ENCODE results near the gene RALBP1.

The RALBP1 gene

GRCh38 chr18:9558387-9559064 lies 83.2 kb downstream of the RALBP1 start:
- no peaks in the 10 kb centered on the region for H3K27me3 ChIP-seq (replicated peaks)
- H3K4me3 ChIP-seq (ENCODE audit: low read depth, low read length) = no peak overlapping the region
- in situ Hi-C loops (cut with HindIII; ENCODE audit: low pct_ligation_motif_present, low sequenced_read_pairs) = no loop called here
- no peak for TF ChIP-seq CTCF (IDR thresholded peaks at IDR 0.05; ENCODE audit: low read depth, low read length, missing control alignments)
- H3K36me3 ChIP-seq (replicated peaks) = peaks cover 58% of the 10 kb centered on the region
- no peak overlapping the region for H3K27ac ChIP-seq
- DNase-seq = no peak

GRCh38 chr18:9559253-9559652 lies 83.9 kb downstream of the RALBP1 start:
- H3K27me3 ChIP-seq (replicated peaks) = no peaks in the 10 kb centered on the region
- in situ Hi-C loops (cut with HindIII; ENCODE audit: low pct_ligation_motif_present, low sequenced_read_pairs) = no loop called here
- no peak overlapping the region for H3K4me3 ChIP-seq (ENCODE audit: low read depth, low read length)
- no peak for TF ChIP-seq CTCF (IDR thresholded peaks at IDR 0.05; ENCODE audit: low read depth, low read length, missing control alignments)
- H3K27ac ChIP-seq = no peak overlapping the region
- peaks cover 55% of the 10 kb centered on the region for H3K36me3 ChIP-seq (replicated peaks)
- DNase-seq = no peak

DNA sequence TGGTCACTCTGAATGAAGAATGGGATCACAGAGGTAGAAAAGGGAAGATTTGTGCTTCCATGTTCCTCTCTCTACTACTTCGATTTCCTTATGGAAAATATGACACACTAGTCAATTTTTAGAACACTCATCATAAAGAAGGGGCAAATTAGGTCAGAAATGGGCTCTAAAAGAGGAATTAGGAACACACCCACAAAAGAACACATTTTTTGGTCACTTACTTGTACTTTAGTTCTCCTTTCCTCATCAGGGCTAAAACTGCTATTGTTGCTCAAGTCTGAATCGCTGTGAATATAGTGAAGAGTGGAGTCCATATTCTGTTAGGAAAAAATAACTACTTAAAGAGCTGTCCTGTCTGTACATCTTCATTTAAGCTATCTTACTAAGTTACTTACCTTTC lies 86.4 kb downstream of the RALBP1 start:
- Histone ChIP-seq H3K27me3 (replicated peaks) (no peaks in the 10 kb centered on the region), H3K27ac (no peak overlapping the region), H3K4me3 (ENCODE audit: low read depth, low read length) (no peak overlapping the region), H3K36me3 (replicated peaks) (peaks cover 46% of the 10 kb centered on the region)
- TF ChIP-seq CTCF (IDR thresholded peaks at IDR 0.05; ENCODE audit: low read depth, low read length, missing control alignments) = no peak
- in situ Hi-C loops (cut with HindIII; ENCODE audit: low pct_ligation_motif_present, low sequenced_read_pairs) = no loop called here
- DNase-seq = no peak

- Histone ChIP-seq H3K4me3 (ENCODE audit: low read depth, low read length) (no peak overlapping the region), H3K27me3 (replicated peaks) (no peaks in the 10 kb centered on the region), H3K27ac (no peak overlapping the region), H3K36me3 (replicated peaks) (peaks cover 49% of the 10 kb centered on the region)
- in situ Hi-C loops (cut with HindIII; ENCODE audit: low pct_ligation_motif_present, low sequenced_read_pairs) = no loop called here
- DNase-seq = no peak
- no peak for TF ChIP-seq CTCF (IDR thresholded peaks at IDR 0.05; ENCODE audit: low read depth, low read length, missing control alignments)
These were observed 87.3 kb downstream of the RALBP1 start for GRCh38 chr18:9562584-9562983.

DNA sequence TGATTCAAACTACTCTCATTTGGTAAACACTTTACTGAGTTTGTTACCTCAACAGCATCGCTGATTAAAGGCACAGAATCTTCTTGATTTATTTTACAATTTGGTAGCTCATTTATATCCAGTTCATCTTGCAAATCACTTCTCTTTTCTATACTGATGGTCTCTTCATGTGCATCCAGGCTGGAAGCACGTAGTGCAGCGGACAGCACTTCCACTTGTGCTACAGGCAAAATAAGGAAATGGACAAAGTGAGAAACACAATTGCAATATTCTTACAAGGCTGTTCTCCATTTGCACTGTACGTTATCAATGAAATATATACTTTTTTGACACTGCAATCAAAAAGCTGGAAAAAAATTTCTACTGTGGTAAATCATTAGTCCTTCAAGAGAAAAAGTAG lies 88.0 kb downstream of the RALBP1 start:
- Histone ChIP-seq H3K4me3 (ENCODE audit: low read depth, low read length) (no peak overlapping the region), H3K36me3 (replicated peaks) (peaks cover 46% of the 10 kb centered on the region), H3K27me3 (replicated peaks) (no peaks in the 10 kb centered on the region), H3K27ac (no peak overlapping the region)
- no peak for DNase-seq
- TF ChIP-seq CTCF (IDR thresholded peaks at IDR 0.05; ENCODE audit: low read depth, low read length, missing control alignments) = no peak
- in situ Hi-C loops (cut with HindIII; ENCODE audit: low pct_ligation_motif_present, low sequenced_read_pairs) = no loop called here

GRCh38 chr18:9565407-9565806 lies 90.1 kb downstream of the RALBP1 start:
- Histone ChIP-seq H3K4me3 (ENCODE audit: low read depth, low read length) (no peak overlapping the region), H3K27ac (no peak overlapping the region), H3K27me3 (replicated peaks) (no peaks in the 10 kb centered on the region), H3K36me3 (replicated peaks) (peaks cover 45% of the 10 kb centered on the region)
- DNase-seq = no peak
- TF ChIP-seq CTCF (IDR thresholded peaks at IDR 0.05; ENCODE audit: low read depth, low read length, missing control alignments) = no peak
- in situ Hi-C loops (cut with HindIII; ENCODE audit: low pct_ligation_motif_present, low sequenced_read_pairs) = no loop called here
